Astrocyte of the cerebellum (primary cell): ENCODE results near the gene RNF207.
A peak's percentile ranks its signal among the peaks of the same experiment; 100 is the strongest.

Source experiments
- DNase-seq: peaks from one replicate; pipeline ENCODE4 v3.0.0-alpha.2; 2011; ENCODE audit warnings: low read depth
- H3K4me3 ChIP-seq: 2 replicates; pipeline ENCODE4 v1.5.1; 2011; ENCODE audit warnings: mild to moderate bottlenecking, low read depth, low read length, moderate library complexity
- CTCF ChIP-seq: IDR thresholded peaks from 2 replicates; pipeline ENCODE4 v1.5.1; 2012; ENCODE audit warnings: low read length, low read depth, moderate library complexity, mild to moderate bottlenecking; ENCODE audit errors: missing control alignments
- in situ Hi-C: cut with HindIII; loops from 2 replicates; pipeline ENCODE4 v1.10.0; 2017; ENCODE audit warnings: low sequenced_read_pairs

Gene RNF207

DNA sequence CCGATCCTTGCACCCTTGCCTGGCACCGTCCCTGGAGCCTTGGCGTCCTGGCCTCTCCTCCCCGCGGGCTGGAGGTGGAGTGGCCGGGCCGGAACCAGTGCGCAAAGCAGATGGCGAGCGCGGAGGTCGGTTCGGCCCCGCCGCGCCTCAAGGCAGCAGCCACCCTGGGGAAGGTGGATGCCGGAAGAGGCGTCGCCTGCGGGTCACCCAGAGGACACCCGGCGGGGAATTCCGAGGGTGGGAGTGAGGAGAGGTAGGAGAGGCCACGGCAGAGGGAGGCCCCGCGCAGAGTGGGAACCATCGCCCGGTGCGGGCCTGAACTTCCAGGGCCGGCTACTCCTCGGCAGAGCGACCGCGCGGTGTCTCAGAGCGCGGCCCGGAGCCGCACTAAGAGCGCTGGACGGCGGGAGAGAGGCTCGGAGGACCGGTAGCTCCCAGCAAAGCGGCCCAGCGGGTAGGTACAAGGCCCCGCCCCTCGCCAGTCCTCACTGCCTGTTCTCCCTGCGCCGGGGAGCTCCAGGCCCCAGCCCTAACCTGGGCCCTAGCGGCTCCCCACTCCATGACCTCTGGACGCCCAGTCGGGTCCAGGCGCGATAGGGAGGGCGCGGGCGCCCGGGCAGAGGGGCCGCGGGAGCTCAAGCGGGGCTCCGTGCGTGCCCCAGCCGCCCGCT, at the start of gene RNF207:
RNF207 (plus strand) TSS at position 271 of the 671 bp plus-strand sequence. CDS start 417 bp downstream, outside the sequence.
- in situ Hi-C loops, result no loop called here
- no peak for TF ChIP-seq CTCF
- no peak for DNase-seq
- H3K4me3 ChIP-seq, result peak within 1 kb of the TSS; percentile 50

GRCh38 chr1:6157132-6157527, 48.8 kb upstream of the RNF207 start:
- no peak overlapping the region for H3K4me3 ChIP-seq
- in situ Hi-C loops, result no loop called here
- TF ChIP-seq CTCF, result no peak
- DNase-seq, result peak; percentile 11

DNA sequence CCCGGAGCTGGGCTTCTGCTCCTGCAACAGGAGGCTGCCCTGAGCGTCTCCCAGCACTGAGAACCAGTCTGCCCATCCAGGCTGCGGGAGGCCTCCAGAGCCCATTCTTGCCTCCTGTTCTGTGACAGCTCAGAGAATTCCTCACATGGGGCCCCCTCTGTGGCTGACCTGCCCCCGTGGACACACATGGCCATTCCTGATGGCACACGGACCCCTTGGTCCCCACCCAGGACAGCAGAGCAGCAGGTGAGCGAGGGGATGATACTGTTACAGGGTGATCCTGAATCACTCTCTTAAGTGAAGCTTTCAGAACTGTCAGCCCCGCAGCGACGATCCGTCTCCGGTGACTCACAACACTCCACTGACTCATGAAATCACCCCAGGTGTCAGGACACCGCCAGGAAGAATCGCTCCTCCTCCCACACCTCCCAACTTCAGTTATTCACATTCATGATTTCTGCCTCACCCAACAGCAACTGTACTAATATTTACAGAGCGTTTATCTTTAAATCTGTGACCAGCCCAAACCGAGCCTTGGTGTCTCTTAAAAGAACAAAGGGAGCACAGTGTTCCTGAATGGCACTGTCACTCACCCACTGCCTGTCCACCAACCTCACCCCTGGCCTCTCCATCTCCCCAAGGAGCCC, 48.3 kb upstream of the RNF207 start:
- H3K4me3 ChIP-seq, result no peak overlapping the region
- in situ Hi-C loops, result no loop called here
- DNase-seq, result peak; percentile 19
- no peak for TF ChIP-seq CTCF

- DNase-seq, result no peak
- in situ Hi-C loops, result no loop called here
- TF ChIP-seq CTCF, result no peak
- H3K4me3 ChIP-seq, result no peak overlapping the region
Measured at GRCh38 chr1:6158181-6158580, 47.7 kb upstream of the RNF207 start.

DNA sequence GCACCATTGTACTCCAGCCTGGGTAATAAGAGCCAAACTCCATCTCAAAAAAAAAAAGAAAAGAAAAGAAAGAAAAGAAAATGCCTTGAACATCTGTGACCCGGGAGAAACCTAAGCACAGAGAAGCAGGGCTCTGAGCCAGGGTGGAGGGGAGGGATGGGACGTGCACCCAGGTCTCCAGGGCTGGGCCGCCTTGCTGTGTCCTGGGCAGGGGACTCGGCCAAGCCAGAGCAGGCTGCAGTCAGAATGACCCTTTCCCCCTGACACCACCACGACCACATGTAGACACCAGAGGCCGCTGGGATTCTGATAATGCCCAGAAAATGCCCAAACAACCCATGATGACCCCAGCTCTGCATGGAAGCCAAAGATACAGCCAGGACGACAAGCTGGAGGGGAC, 43.6 kb upstream of the RNF207 start:
- in situ Hi-C loops, result no loop called here
- TF ChIP-seq CTCF, result no peak
- DNase-seq, result no peak
- no peak overlapping the region for H3K4me3 ChIP-seq

DNA sequence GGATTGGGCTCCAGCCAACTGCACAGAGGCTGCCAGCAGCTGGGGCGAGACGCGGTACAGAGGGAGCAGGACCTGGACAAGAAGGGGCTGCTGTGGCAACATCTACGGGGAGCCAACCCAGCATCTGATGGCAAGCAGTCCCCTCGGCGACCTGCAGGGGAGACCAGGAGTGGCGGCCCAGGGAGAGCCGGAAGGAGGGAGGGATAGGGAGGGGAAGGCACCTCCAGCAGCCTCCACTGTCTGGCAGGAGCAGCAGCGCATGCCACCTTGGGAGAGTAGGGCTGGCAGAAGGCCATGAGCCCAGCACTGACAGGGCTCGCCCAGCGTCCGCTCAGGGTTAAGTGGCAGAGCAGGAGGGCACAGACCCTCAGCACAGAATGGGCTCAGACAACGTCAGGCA, 43.1 kb upstream of the RNF207 start:
- in situ Hi-C loops, result no loop called here
- peak; percentile 14 for TF ChIP-seq CTCF
- DNase-seq, result no peak

More for the DNA sequence above, 43.1 kb upstream of the RNF207 start:
- H3K4me3 ChIP-seq, result no peak overlapping the region
